Glutamatergic neuron (in vitro differentiated cells): Measurements from ENCODE around the gene SRXN1. TPM values are rescaled to one million over a fixed set of nuclear protein-coding genes. Genes with fewer than 3 reads are reported as not detected.

Experiments used
- DNase-seq: peaks from one replicate; pipeline ENCODE4 v3.0.0; 2022
- H3K27ac Mint-ChIP-seq: one replicate; pipeline ENCODE4 v1.8.0; 2020; ENCODE audit warnings: mild to moderate bottlenecking, mixed read lengths, inconsistent platforms; ENCODE audit not compliant: unreplicated experiment
- H3K27me3 Mint-ChIP-seq: one replicate; pipeline ENCODE4 v1.8.0; 2020; ENCODE audit warnings: mild to moderate bottlenecking, moderate library complexity, mixed read lengths, inconsistent platforms; ENCODE audit not compliant: unreplicated experiment
- H3K36me3 Mint-ChIP-seq: one replicate; pipeline ENCODE4 v1.8.0; 2020; ENCODE audit warnings: mild to moderate bottlenecking, mixed read lengths, inconsistent platforms; ENCODE audit not compliant: unreplicated experiment
- H3K4me1 Mint-ChIP-seq: one replicate; pipeline ENCODE4 v1.8.0; 2020; ENCODE audit warnings: mild to moderate bottlenecking, low read depth, mixed read lengths, inconsistent platforms; ENCODE audit not compliant: unreplicated experiment
- H3K4me3 Mint-ChIP-seq: one replicate; pipeline ENCODE4 v1.8.0; 2020; ENCODE audit warnings: mild to moderate bottlenecking, mixed read lengths, inconsistent platforms; ENCODE audit not compliant: unreplicated experiment
- H3K9me3 Mint-ChIP-seq: one replicate; pipeline ENCODE4 v1.8.0; 2020; ENCODE audit warnings: mild to moderate bottlenecking, moderate library complexity, mixed read lengths, inconsistent platforms; ENCODE audit not compliant: unreplicated experiment
- total RNA-seq: library from RNA; stranded (reverse); fragmentation: NEBNext Ultra II Directional; extraction: Animal tissue kit (Norgen Biotek cat#: 25700); gene quantifications from one replicate; pipeline ENCODE4 v1.2.1, GENCODE V29; 2021; ENCODE audit not compliant: unreplicated experiment
- TF ChIP-seq, protein P1 (sequence below): fragments of 200-600 bp; sonication (generic); IDR thresholded peaks from one replicate; pipeline ENCODE4 v1.5.0; 2021; ENCODE audit not compliant: partially characterized antibody, unreplicated experiment

The SRXN1 gene
- total RNA-seq, 1 donor from 2014 or later, result 6.3 TPM

DNA sequence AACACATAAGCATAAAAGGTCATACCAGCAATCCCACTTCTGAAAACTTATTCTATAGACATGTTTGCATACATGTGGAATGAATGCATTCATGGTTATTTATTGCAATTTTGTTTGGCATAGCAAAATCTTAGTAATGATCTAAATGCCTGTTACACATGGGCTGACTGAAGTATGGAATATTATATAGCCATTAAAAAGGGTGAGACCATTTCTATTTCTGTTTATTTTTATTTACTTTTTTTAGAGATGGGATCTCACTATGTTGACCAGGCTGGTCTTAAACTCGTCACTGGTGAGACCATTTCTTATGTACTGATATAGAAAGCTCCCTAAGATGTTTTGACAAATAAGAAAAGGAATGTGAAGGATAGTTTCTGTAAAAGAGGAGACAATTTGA, 36.9 kb upstream of the SRXN1 start:
- TF ChIP-seq, protein P1, sequence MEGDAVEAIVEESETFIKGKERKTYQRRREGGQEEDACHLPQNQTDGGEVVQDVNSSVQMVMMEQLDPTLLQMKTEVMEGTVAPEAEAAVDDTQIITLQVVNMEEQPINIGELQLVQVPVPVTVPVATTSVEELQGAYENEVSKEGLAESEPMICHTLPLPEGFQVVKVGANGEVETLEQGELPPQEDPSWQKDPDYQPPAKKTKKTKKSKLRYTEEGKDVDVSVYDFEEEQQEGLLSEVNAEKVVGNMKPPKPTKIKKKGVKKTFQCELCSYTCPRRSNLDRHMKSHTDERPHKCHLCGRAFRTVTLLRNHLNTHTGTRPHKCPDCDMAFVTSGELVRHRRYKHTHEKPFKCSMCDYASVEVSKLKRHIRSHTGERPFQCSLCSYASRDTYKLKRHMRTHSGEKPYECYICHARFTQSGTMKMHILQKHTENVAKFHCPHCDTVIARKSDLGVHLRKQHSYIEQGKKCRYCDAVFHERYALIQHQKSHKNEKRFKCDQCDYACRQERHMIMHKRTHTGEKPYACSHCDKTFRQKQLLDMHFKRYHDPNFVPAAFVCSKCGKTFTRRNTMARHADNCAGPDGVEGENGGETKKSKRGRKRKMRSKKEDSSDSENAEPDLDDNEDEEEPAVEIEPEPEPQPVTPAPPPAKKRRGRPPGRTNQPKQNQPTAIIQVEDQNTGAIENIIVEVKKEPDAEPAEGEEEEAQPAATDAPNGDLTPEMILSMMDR, result no peak
- peaks cover 20% of the 10 kb centered on the region for H3K4me1 Mint-ChIP-seq
- no peak overlapping the region for H3K27ac Mint-ChIP-seq
- DNase-seq, result no peak
- peaks cover 5% of the 10 kb centered on the region for H3K36me3 Mint-ChIP-seq
- no peaks in the 10 kb centered on the region for H3K9me3 Mint-ChIP-seq
- H3K27me3 Mint-ChIP-seq, result no peaks in the 10 kb centered on the region
- H3K4me3 Mint-ChIP-seq, result no peak overlapping the region

DNA sequence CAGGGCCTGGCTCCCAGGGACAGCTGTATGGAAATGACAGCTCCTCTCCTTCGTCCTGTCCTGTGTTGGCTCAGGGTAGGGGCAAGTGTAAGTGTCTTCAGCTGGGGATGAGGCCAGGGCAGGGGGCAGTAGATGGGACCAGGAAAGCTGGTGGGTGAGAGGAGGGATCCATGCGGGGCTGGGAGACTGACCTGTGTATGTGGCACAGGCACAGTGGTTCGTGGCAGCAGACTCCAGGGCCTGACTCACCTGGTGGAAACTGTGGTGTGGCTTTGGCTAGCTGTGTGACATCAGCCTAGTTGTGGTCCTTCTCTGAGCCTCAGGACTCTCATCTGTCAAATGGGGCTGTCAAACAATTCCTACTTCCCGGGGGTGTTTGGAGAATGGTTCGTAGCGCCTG, 36.3 kb upstream of the SRXN1 start:
- Mint-ChIP-seq H3K4me3 (no peak overlapping the region), H3K36me3 (peaks cover 5% of the 10 kb centered on the region), H3K27ac (no peak overlapping the region), H3K27me3 (no peaks in the 10 kb centered on the region), H3K9me3 (no peaks in the 10 kb centered on the region), H3K4me1 (peaks cover 20% of the 10 kb centered on the region)
- TF ChIP-seq, protein P1, result no peak
- no peak for DNase-seq

DNA sequence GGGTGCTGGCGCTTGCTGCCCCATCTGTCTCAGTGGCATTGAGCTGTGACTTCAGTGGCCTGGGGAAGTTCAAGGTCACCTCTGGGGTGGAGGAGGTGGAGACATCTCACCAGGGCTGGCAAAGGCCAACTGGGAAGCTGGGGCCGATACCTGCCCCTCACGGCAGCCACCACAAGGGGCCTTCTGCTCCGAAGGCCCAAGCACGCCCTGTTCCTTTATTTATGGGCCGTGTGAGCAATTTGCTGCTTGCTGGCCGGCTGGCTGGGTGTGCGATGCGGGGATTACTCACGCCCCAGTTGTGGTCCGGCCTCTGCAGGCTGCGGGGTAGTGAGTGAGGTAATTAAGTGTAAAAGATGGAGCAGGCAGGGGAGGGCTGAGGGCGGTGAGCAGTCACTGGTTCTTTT, 35.8 kb upstream of the SRXN1 start:
- H3K4me1 Mint-ChIP-seq, result peaks cover 20% of the 10 kb centered on the region
- peak overlapping the region; percentile 85 for H3K27ac Mint-ChIP-seq
- peak; percentile 62 for DNase-seq
- TF ChIP-seq, protein P1, result peak; percentile 16
- H3K9me3 Mint-ChIP-seq, result no peaks in the 10 kb centered on the region
- peaks cover 5% of the 10 kb centered on the region for H3K36me3 Mint-ChIP-seq
- H3K4me3 Mint-ChIP-seq, result peak overlapping the region; percentile 50
- H3K27me3 Mint-ChIP-seq, result no peaks in the 10 kb centered on the region

DNA sequence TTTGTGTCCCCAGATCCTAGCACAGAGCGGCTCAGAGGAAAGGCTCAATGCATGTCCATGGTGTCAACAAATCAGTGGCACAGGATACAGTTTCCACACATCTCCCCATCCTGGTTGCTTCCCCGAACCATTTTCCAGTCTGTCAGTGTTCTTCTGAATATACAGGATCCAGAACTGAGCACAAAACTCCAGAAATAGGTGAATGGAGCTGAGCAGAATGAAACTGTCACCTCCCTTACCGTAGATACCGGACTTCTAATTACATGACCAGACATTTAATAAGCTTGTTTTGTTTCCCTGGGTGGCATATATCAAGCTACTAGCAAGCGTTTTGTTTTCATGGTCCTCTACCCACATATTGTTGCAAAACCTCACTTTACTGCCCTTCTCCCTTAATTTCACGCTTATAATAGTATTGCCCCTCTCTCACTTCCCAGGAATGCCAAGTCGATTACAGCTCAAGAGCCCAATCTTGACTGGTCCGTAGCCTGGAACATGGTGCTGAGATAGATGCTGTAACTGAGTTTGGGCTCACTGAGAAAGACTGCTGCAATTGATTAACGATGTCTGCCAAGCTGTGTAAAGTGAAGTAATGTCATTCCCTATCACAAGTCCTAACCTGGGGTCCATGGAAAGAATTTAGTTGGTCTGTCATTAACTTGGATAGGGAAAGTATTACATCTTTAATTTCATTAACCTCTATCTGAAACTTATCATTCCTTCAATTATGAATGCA, 34.6 kb upstream of the SRXN1 start:
- DNase-seq, result no peak
- Mint-ChIP-seq H3K4me1 (peaks cover 20% of the 10 kb centered on the region), H3K36me3 (no peaks in the 10 kb centered on the region), H3K27ac (peak overlapping the region; percentile 25), H3K4me3 (no peak overlapping the region), H3K27me3 (no peaks in the 10 kb centered on the region), H3K9me3 (no peaks in the 10 kb centered on the region)
- TF ChIP-seq, protein P1, result no peak

DNA sequence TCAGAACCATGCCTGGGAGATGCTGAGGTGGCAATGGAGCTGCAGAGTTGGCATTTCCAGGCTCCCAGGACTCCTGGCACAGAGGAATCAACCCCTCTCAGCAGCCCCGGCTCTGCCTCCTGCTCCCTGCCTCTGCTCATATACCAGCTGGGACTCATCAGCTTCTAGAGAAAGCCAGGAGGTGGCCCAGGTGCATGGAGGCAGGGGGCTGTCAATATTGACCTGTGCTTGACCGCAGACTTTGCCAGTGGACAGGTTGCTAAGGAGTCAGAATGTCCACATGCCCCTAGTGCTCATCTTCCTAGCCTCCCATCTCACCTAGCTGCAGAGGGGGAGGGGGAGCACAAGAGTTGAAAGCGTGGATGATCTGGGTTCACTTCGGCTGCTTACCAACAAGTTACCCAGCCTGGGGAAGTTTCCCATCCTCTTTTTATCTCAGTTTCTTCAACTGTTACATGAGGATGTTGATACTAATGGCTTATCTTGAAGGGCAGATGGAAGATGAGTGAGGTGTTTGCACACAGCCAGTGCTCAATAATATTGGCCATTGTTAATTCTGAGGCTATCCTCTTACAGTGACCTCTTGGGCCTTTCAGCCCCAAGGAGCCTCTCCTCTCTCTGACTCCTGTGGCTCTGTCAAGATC, 31.8 kb upstream of the SRXN1 start:
- Mint-ChIP-seq H3K9me3 (no peaks in the 10 kb centered on the region), H3K27ac (no peak overlapping the region), H3K4me1 (peaks cover 24% of the 10 kb centered on the region), H3K36me3 (no peaks in the 10 kb centered on the region), H3K4me3 (no peak overlapping the region), H3K27me3 (no peaks in the 10 kb centered on the region)
- no peak for DNase-seq
- TF ChIP-seq, protein P1, result no peak
